ENCODE results near the gene OSBP2.
A peak's percentile ranks its signal among the peaks of the same experiment; 100 is the strongest.

The OSBP2 gene

DNA sequence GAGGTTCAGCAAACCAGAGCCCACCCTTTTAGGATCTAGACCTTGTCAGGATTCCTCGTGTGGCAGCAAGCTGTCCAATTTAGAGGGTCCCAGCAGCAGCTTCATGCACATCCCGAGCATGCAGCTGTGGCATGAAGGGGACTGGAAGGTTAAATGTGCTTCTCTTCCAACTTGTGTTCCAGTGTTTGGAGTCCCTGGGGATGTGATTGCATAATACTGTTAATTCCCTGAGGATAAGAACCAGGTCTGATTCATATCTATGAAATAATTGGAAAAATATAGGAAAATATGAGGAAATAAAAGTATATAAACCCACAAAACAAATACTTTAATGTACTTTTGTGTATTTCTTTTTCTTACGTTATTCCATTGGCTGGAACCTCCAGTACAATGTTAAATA, 143.4 kb downstream of the OSBP2 start:
- Histone ChIP-seq H3K4me2 (ENCODE audit: low read length) (no peak overlapping the region), H3K9me3 (ENCODE audit: insufficient read depth, low read depth, low read length) (no peaks in the 10 kb centered on the region), H3K23ac (ENCODE audit: low read length) (no peak overlapping the region), H2BK120ac (ENCODE audit: insufficient read depth, low read length, poor library complexity) (no peak overlapping the region), H3K4me3 (ENCODE audit: low read depth, low read length) (no peak overlapping the region), H3K79me2 (ENCODE audit: control insufficient read depth, insufficient read depth, low read length, poor library complexity) (no peaks in the 10 kb centered on the region), H3K36me3 (ENCODE audit: control insufficient read depth in 1 of 2, insufficient read depth in 2 of 2, low read length in 2 of 2) (no peaks in the 10 kb centered on the region), H3K18ac (ENCODE audit: low read length) (no peak overlapping the region), H3K27me3 (ENCODE audit: insufficient read depth, low read length) (no peaks in the 10 kb centered on the region), H3K9ac (ENCODE audit: low read length) (no peak overlapping the region), H2BK12ac (ENCODE audit: low read length) (no peak overlapping the region), H2BK5ac (ENCODE audit: low read depth, low read length, poor library complexity) (no peak overlapping the region), H4K12ac (ENCODE audit: low read depth, low read length) (no peak overlapping the region), H3K79me1 (ENCODE audit: low read length) (no peaks in the 10 kb centered on the region), H2AFZ (ENCODE audit: insufficient read depth, low read length, poor library complexity) (no peak overlapping the region), H3K27ac (ENCODE audit: low read depth, low read length) (no peak overlapping the region), H3K14ac (ENCODE audit: low read length) (no peak overlapping the region), H3K4me1 (ENCODE audit: control insufficient read depth in 1 of 2, insufficient read depth in 2 of 2, low read length in 2 of 2) (no peaks in the 10 kb centered on the region), H3K4ac (ENCODE audit: low read depth, low read length) (no peak overlapping the region), H4K91ac (ENCODE audit: low read depth, low read length) (no peak overlapping the region), H4K8ac (ENCODE audit: low read depth, low read length) (no peak overlapping the region), H2AK5ac (ENCODE audit: low read length) (no peak overlapping the region)
- no CpG with 5 or more reads among the region's 3 CpGs for WGBS (ENCODE audit: extremely low coverage, insufficient coverage, insufficient read length)
- no peak for DNase-seq

GRCh38 chr22:30841273-30841672, 146.6 kb downstream of the OSBP2 start:
- peak in 1 of 2 donors; percentile 69 for DNase-seq
- Histone ChIP-seq H2AK5ac (ENCODE audit: low read length) (no peak overlapping the region), H3K14ac (ENCODE audit: low read length) (no peak overlapping the region), H3K4me1 (ENCODE audit: control insufficient read depth in 1 of 2, insufficient read depth in 2 of 2, low read length in 2 of 2) (no peaks in the 10 kb centered on the region), H3K4ac (ENCODE audit: low read depth, low read length) (no peak overlapping the region), H4K8ac (ENCODE audit: low read depth, low read length) (no peak overlapping the region), H3K9ac (ENCODE audit: low read length) (no peak overlapping the region), H3K9me3 (ENCODE audit: insufficient read depth, low read depth, low read length) (no peaks in the 10 kb centered on the region), H4K12ac (ENCODE audit: low read depth, low read length) (no peak overlapping the region), H3K79me1 (ENCODE audit: low read length) (no peaks in the 10 kb centered on the region), H3K36me3 (ENCODE audit: control insufficient read depth in 1 of 2, insufficient read depth in 2 of 2, low read length in 2 of 2) (no peaks in the 10 kb centered on the region), H3K79me2 (ENCODE audit: control insufficient read depth, insufficient read depth, low read length, poor library complexity) (no peaks in the 10 kb centered on the region), H3K4me2 (ENCODE audit: low read length) (no peak overlapping the region), H3K27ac (ENCODE audit: low read depth, low read length) (no peak overlapping the region), H2AFZ (ENCODE audit: insufficient read depth, low read length, poor library complexity) (no peak overlapping the region), H3K18ac (ENCODE audit: low read length) (no peak overlapping the region), H3K23ac (ENCODE audit: low read length) (no peak overlapping the region), H2BK5ac (ENCODE audit: low read depth, low read length, poor library complexity) (no peak overlapping the region), H4K91ac (ENCODE audit: low read depth, low read length) (no peak overlapping the region), H2BK12ac (ENCODE audit: low read length) (no peak overlapping the region), H3K4me3 (ENCODE audit: low read depth, low read length) (no peak overlapping the region), H3K27me3 (ENCODE audit: insufficient read depth, low read length) (no peaks in the 10 kb centered on the region), H2BK120ac (ENCODE audit: insufficient read depth, low read length, poor library complexity) (no peak overlapping the region)
- no CpG with 5 or more reads among the region's 5 CpGs for WGBS (ENCODE audit: extremely low coverage, insufficient coverage, insufficient read length)

DNA sequence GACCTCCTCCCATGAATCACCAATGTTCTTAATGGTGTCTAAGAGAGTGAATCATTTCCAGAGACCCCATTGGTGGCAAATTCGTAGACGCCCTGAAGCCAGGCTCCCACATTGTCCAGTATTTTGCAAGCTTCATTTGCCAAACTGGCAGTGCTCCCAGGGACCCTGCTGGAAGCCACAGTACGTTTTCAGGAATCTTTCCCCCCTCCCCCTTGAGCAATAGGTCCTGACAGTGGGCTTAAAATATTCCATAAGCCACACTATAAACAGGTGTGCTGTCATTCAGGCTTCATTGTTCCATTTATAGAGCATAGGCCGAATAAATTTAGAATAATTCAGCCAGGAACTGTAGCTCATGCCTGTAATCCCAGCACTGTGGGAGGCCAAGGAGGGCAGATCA, 148.6 kb downstream of the OSBP2 start:
- H3K4me3 ChIP-seq (ENCODE audit: low read depth, low read length), result no peak overlapping the region
- no peak for DNase-seq
- H3K18ac ChIP-seq (ENCODE audit: low read length), result no peak overlapping the region
- no peak overlapping the region for H2BK12ac ChIP-seq (ENCODE audit: low read length)
- no peak overlapping the region for H2AFZ ChIP-seq (ENCODE audit: insufficient read depth, low read length, poor library complexity)
- H3K79me2 ChIP-seq (ENCODE audit: control insufficient read depth, insufficient read depth, low read length, poor library complexity), result no peaks in the 10 kb centered on the region
- no peaks in the 10 kb centered on the region for H3K79me1 ChIP-seq (ENCODE audit: low read length)
- H3K14ac ChIP-seq (ENCODE audit: low read length), result no peak overlapping the region
- no peak overlapping the region for H4K91ac ChIP-seq (ENCODE audit: low read depth, low read length)
- WGBS (ENCODE audit: extremely low coverage, insufficient coverage, insufficient read length), result no CpG with 5 or more reads among the region's 4 CpGs
- no peak overlapping the region for H3K4me2 ChIP-seq (ENCODE audit: low read length)
- no peak overlapping the region for H3K23ac ChIP-seq (ENCODE audit: low read length)
- H3K36me3 ChIP-seq (ENCODE audit: control insufficient read depth in 1 of 2, insufficient read depth in 2 of 2, low read length in 2 of 2), result no peaks in the 10 kb centered on the region
- no peaks in the 10 kb centered on the region for H3K27me3 ChIP-seq (ENCODE audit: insufficient read depth, low read length)
- no peaks in the 10 kb centered on the region for H3K9me3 ChIP-seq (ENCODE audit: insufficient read depth, low read depth, low read length)
- H2BK5ac ChIP-seq (ENCODE audit: low read depth, low read length, poor library complexity), result no peak overlapping the region
- no peak overlapping the region for H3K4ac ChIP-seq (ENCODE audit: low read depth, low read length)
- H4K12ac ChIP-seq (ENCODE audit: low read depth, low read length), result no peak overlapping the region
- no peak overlapping the region for H3K27ac ChIP-seq (ENCODE audit: low read depth, low read length)
- H2BK120ac ChIP-seq (ENCODE audit: insufficient read depth, low read length, poor library complexity), result no peak overlapping the region
- H2AK5ac ChIP-seq (ENCODE audit: low read length), result no peak overlapping the region
- H4K8ac ChIP-seq (ENCODE audit: low read depth, low read length), result no peak overlapping the region
- no peak overlapping the region for H3K9ac ChIP-seq (ENCODE audit: low read length)
- H3K4me1 ChIP-seq (ENCODE audit: control insufficient read depth in 1 of 2, insufficient read depth in 2 of 2, low read length in 2 of 2), result no peaks in the 10 kb centered on the region

GRCh38 chr22:30847583-30847982, 152.9 kb downstream of the OSBP2 start:
- no CpG with 5 or more reads among the region's 1 CpG for WGBS (ENCODE audit: extremely low coverage, insufficient coverage, insufficient read length)
- no peak overlapping the region for H2AK5ac ChIP-seq (ENCODE audit: low read length)

More at GRCh38 chr22:30847583-30847982, 152.9 kb downstream of the OSBP2 start:
- Histone ChIP-seq H3K4me2 (ENCODE audit: low read length) (no peak overlapping the region), H4K91ac (ENCODE audit: low read depth, low read length) (no peak overlapping the region), H3K4me3 (ENCODE audit: low read depth, low read length) (no peak overlapping the region), H3K4me1 (ENCODE audit: control insufficient read depth in 1 of 2, insufficient read depth in 2 of 2, low read length in 2 of 2) (no peaks in the 10 kb centered on the region), H3K27me3 (ENCODE audit: insufficient read depth, low read length) (no peaks in the 10 kb centered on the region), H3K27ac (ENCODE audit: low read depth, low read length) (no peak overlapping the region), H3K79me1 (ENCODE audit: low read length) (no peaks in the 10 kb centered on the region), H3K23ac (ENCODE audit: low read length) (no peak overlapping the region), H2AFZ (ENCODE audit: insufficient read depth, low read length, poor library complexity) (no peak overlapping the region), H2BK120ac (ENCODE audit: insufficient read depth, low read length, poor library complexity) (no peak overlapping the region), H3K9ac (ENCODE audit: low read length) (no peak overlapping the region), H2BK12ac (ENCODE audit: low read length) (no peak overlapping the region), H3K18ac (ENCODE audit: low read length) (no peak overlapping the region), H3K79me2 (ENCODE audit: control insufficient read depth, insufficient read depth, low read length, poor library complexity) (no peaks in the 10 kb centered on the region), H2BK5ac (ENCODE audit: low read depth, low read length, poor library complexity) (no peak overlapping the region), H3K9me3 (ENCODE audit: insufficient read depth, low read depth, low read length) (no peaks in the 10 kb centered on the region), H4K8ac (ENCODE audit: low read depth, low read length) (no peak overlapping the region), H3K36me3 (ENCODE audit: control insufficient read depth in 1 of 2, insufficient read depth in 2 of 2, low read length in 2 of 2) (no peaks in the 10 kb centered on the region), H4K12ac (ENCODE audit: low read depth, low read length) (no peak overlapping the region), H3K4ac (ENCODE audit: low read depth, low read length) (no peak overlapping the region), H3K14ac (ENCODE audit: low read length) (no peak overlapping the region)
- no peak for DNase-seq
